Endodermal cell (in vitro differentiated cells): Measurements from ENCODE around the gene VMP1. TPM values are rescaled to one million over a fixed set of nuclear protein-coding genes. Genes with fewer than 3 reads are reported as not detected.

Experiments
- DNase-seq: peaks from one replicate; pipeline ENCODE4 v3.0.0-alpha.2; 2017
- H3K27ac ChIP-seq: 2 replicates; pipeline ENCODE4 v1.5.1; 2013; ENCODE audit warnings: mild to moderate bottlenecking, low read depth, low read length, moderate library complexity
- H3K27me3 ChIP-seq: 2 replicates; pipeline ENCODE4 v1.6.1; 2013; ENCODE audit warnings: mild to moderate bottlenecking, low read length, moderate library complexity; ENCODE audit not compliant: insufficient read depth, control insufficient read depth, poor library complexity, severe bottlenecking
- H3K36me3 ChIP-seq: 2 replicates; pipeline ENCODE4 v1.7.0; 2013; ENCODE audit warnings: mild to moderate bottlenecking, low read length, moderate library complexity; ENCODE audit not compliant: control insufficient read depth, insufficient read depth
- H3K4me1 ChIP-seq: one replicate; pipeline ENCODE4 v1.7.0; 2013; ENCODE audit warnings: low read length; ENCODE audit not compliant: control insufficient read depth, insufficient read depth
- H3K4me3 ChIP-seq: 2 replicates; pipeline ENCODE4 v1.5.1; 2013; ENCODE audit warnings: mild to moderate bottlenecking, low read length, moderate library complexity
- H3K9ac ChIP-seq: 2 replicates; pipeline ENCODE4 v1.6.1; 2013; ENCODE audit warnings: mild to moderate bottlenecking, low read length, moderate library complexity; ENCODE audit not compliant: poor library complexity, severe bottlenecking; ENCODE audit errors: extremely low read depth
- H3K9me3 ChIP-seq: 2 replicates; pipeline ENCODE4 v1.6.1; 2013; ENCODE audit warnings: mild to moderate bottlenecking, low read length, moderate library complexity; ENCODE audit not compliant: control insufficient read depth
- H3K27ac Mint-ChIP-seq: 2 replicates; pipeline ENCODE4 v1.8.0; 2020; ENCODE audit warnings: mixed read lengths
- H3K27me3 Mint-ChIP-seq: 2 replicates; pipeline ENCODE4 v1.8.0; 2021; ENCODE audit warnings: mild to moderate bottlenecking, mixed read lengths; ENCODE audit not compliant: insufficient read depth
- H3K36me3 Mint-ChIP-seq: 2 replicates; pipeline ENCODE4 v1.8.0; 2020; ENCODE audit warnings: low read depth, mixed read lengths
- H3K4me1 Mint-ChIP-seq: 2 replicates; pipeline ENCODE4 v1.8.0; 2020; ENCODE audit warnings: mixed read lengths
- H3K4me3 Mint-ChIP-seq: 2 replicates; pipeline ENCODE4 v1.8.0; 2020; ENCODE audit warnings: mild to moderate bottlenecking, moderate library complexity, mixed read lengths
- H3K9me3 Mint-ChIP-seq: 2 replicates; pipeline ENCODE4 v1.8.0; 2020; ENCODE audit warnings: mild to moderate bottlenecking, mixed read lengths
- CTCF ChIP-seq: fragments of 200-600 bp; sonication (generic); conservative IDR thresholded peaks from 2 replicates; pipeline ENCODE4 v1.5.0; 2021; ENCODE audit warnings: antibody characterized with exemption, mild to moderate bottlenecking
- WGBS, 2 experiments: methylation state at CpG; one replicate each; pipeline versions ENCODE4 v1.1.5 to v1.1.7; 2013; ENCODE audit warnings: missing lambda C conversion rate in 2 of 2, mixed read lengths in 1 of 2; ENCODE audit not compliant: insufficient coverage in 1 of 2, insufficient read length in 1 of 2; 5-methylcytosine and 5-hydroxymethylcytosine counted together
- total RNA-seq, 2 donors: library from RNA; stranded (reverse); fragmentation: NEBNext Ultra II Directional in 1 of 2; extraction: Animal tissue kit (Norgen Biotek cat#: 25700) in 1 of 2; gene quantifications; 2 replicates in 1 of 2; 3 replicates in 1 of 2; pipeline ENCODE4 v1.2.1, GENCODE V29; 2021

Gene VMP1
- total RNA-seq, 2 donors from 2014 or later = 67.9 to 69.9 TPM

GRCh38 chr17:59842901-59843652 is 135.6 kb downstream of the VMP1 start:
- no peaks in the 10 kb centered on the region for H3K4me1 ChIP-seq
- H3K9ac ChIP-seq = no peak overlapping the region
- peaks cover 29% of the 10 kb centered on the region for H3K36me3 Mint-ChIP-seq
- no peaks in the 10 kb centered on the region for H3K27me3 ChIP-seq
- peak; percentile 68 for DNase-seq
- peaks cover 44% of the 10 kb centered on the region for H3K4me1 Mint-ChIP-seq
- H3K27ac Mint-ChIP-seq = peak overlapping the region; percentile 72
- no peaks in the 10 kb centered on the region for H3K9me3 ChIP-seq
- H3K27me3 Mint-ChIP-seq = no peaks in the 10 kb centered on the region
- no peak overlapping the region for H3K4me3 ChIP-seq
- no peak overlapping the region for H3K27ac ChIP-seq
- H3K9me3 Mint-ChIP-seq = no peaks in the 10 kb centered on the region
- no peak overlapping the region for H3K4me3 Mint-ChIP-seq
- H3K36me3 ChIP-seq = peaks cover 25% of the 10 kb centered on the region
- WGBS, 2 experiments = 97 to 98% methylated on average over 8 to 11 of the region's 13 CpGs
- no peak for TF ChIP-seq CTCF

GRCh38 chr17:59844884-59845594 is 137.6 kb downstream of the VMP1 start:
- Mint-ChIP-seq H3K27me3 (no peaks in the 10 kb centered on the region), H3K27ac (peak overlapping the region; percentile 13), H3K4me1 (peaks cover 34% of the 10 kb centered on the region), H3K9me3 (no peaks in the 10 kb centered on the region), H3K36me3 (peaks cover 23% of the 10 kb centered on the region), H3K4me3 (no peak overlapping the region)
- Histone ChIP-seq H3K4me1 (no peaks in the 10 kb centered on the region), H3K27ac (no peak overlapping the region), H3K36me3 (peaks cover 16% of the 10 kb centered on the region), H3K27me3 (no peaks in the 10 kb centered on the region), H3K9me3 (no peaks in the 10 kb centered on the region), H3K9ac (no peak overlapping the region), H3K4me3 (no peak overlapping the region)
- TF ChIP-seq CTCF = no peak
- 95 to 100% methylated on average over 2 to 3 of the region's 3 CpGs for WGBS, 2 experiments
- DNase-seq = no peak

GRCh38 chr17:59845595-59846393 is 138.3 kb downstream of the VMP1 start:
- no peak for TF ChIP-seq CTCF
- H3K4me1 Mint-ChIP-seq = peaks cover 26% of the 10 kb centered on the region

More at GRCh38 chr17:59845595-59846393, 138.3 kb downstream of the VMP1 start:
- Histone ChIP-seq H3K27me3 (no peaks in the 10 kb centered on the region), H3K36me3 (peaks cover 8% of the 10 kb centered on the region), H3K9me3 (no peaks in the 10 kb centered on the region), H3K4me3 (no peak overlapping the region), H3K27ac (peak overlapping the region; percentile 7), H3K9ac (no peak overlapping the region), H3K4me1 (no peaks in the 10 kb centered on the region)
- H3K27ac Mint-ChIP-seq = peak overlapping the region; percentile 77
- no peak overlapping the region for H3K4me3 Mint-ChIP-seq
- H3K27me3 Mint-ChIP-seq = no peaks in the 10 kb centered on the region
- 84 to 100% methylated on average over 1 to 3 of the region's 3 CpGs for WGBS, 2 experiments
- H3K9me3 Mint-ChIP-seq = no peaks in the 10 kb centered on the region
- peaks cover 19% of the 10 kb centered on the region for H3K36me3 Mint-ChIP-seq
- DNase-seq = peak; percentile 70
